Stimulated activated CD4-positive, alpha-beta T cell treated with anti-CD3 and anti-CD28 coated beads, Interleukin-12 subunit alpha, Interleukin-12 subunit beta, amount 100 ng/mL, for 4 hours (primary cell): ENCODE data around the gene BAIAP2.

Experiments
- DNase-seq: peaks from one replicate; pipeline ENCODE4 v3.0.0-alpha.2; 2020

BAIAP2 gene

DNA sequence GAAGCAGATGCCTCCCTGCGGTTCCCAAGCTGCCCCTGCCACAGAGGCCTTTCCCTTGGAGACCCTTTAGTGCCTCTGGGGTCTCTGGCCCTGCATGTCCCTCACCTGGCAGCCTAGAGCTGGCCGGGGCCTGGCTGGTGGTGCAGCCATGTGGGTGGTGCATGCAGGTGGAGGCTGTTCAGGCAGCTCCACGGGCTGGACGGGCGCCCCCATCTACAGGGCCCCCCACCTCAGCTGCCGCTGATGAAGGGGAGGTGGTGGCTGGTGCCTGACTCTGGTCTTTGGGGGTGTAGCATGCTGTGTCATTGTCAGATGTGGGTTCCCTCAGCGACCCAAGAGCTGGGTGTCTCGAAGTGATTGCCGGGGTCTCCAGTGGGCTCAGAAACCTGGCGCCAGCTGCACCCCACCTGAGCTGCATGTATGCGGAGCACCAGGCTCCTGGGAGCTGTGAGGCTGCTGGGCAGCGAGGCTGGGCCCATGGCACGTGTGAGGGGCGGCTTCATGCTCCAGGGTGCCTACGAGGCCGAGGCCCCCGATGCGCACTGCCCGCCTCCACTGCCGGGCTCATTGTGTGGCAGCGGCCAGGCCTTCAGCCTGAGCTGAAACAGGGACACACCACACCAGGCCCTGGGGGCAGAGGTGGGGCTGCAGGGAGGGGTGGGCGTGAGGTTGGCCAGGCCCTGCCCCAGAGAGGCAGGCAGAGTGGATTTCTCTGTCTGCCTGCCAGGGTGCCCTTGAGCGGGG is 57.0 kb downstream of the BAIAP2 start:
- DNase-seq: no peak

DNA sequence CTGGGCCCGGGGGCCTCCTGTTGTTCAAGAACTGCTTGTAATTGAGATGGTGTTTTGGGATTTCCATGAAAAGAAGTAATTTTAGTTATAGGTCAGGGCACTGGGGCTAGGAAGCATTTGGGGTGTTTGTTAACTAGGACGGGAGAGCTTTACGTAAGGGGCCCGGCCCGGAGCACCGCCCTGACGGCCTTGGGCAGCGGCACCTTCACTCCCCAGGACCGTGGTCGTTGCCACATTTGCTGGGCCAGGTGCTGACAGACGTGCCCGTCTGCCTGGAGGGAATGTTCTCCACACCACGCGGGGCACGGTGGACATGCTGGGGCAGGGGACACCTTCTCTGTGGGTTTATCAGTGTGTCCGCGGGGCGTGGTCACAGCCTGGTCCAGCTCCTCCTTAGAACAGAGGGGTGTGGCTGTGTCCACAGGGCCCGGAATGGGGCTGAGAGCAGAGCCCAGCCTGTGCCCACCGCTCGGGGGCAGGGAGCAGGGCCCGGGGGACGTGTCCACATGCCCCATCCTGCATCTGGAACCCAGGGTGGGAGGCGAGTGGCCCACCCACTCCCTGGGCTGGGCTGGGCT is 57.7 kb downstream of the BAIAP2 start:
- no peak for DNase-seq

DNA sequence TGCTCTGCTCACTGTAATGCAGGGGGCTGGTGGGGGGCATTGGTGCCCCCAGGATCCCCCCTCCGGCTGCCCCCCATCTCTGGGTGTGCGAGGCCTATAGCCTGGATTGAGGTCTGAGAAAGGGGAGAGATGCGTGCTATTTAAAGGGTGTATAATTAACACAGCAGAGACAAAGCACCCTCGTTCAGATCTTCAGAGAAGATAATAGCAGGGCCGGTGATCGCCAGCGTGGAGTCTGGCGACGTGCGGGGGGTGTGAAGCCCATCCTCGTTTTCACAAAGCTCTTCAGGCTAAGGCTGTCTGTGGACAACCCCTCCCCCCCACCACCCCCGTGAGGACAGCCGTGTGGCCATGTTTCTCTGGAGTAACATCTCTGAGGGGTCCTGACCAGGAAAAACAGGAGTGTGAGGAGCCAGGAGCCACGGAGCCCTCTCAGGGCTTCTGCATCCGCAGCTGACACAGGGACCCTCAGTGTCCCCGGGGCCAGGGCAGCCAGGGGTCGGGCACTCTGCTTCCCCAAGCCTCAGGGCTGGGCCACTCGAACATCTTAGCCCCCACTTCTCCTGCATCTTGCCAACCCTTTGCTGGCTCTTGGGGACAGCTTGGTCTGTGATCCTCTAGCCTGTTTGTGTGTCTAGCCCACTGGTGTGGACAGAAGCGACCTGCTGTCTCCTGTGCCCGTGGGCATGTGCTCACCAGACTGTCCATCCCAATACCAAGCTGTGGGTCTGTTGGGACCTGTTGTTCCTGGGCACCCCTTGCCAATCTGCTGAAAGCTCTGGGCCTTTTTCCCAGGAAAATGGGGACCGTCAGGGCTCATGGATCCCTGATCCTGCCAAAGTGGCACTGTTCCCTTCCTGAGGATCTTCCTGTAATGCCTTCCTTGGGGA is 58.9 kb downstream of the BAIAP2 start:
- no peak for DNase-seq

DNA sequence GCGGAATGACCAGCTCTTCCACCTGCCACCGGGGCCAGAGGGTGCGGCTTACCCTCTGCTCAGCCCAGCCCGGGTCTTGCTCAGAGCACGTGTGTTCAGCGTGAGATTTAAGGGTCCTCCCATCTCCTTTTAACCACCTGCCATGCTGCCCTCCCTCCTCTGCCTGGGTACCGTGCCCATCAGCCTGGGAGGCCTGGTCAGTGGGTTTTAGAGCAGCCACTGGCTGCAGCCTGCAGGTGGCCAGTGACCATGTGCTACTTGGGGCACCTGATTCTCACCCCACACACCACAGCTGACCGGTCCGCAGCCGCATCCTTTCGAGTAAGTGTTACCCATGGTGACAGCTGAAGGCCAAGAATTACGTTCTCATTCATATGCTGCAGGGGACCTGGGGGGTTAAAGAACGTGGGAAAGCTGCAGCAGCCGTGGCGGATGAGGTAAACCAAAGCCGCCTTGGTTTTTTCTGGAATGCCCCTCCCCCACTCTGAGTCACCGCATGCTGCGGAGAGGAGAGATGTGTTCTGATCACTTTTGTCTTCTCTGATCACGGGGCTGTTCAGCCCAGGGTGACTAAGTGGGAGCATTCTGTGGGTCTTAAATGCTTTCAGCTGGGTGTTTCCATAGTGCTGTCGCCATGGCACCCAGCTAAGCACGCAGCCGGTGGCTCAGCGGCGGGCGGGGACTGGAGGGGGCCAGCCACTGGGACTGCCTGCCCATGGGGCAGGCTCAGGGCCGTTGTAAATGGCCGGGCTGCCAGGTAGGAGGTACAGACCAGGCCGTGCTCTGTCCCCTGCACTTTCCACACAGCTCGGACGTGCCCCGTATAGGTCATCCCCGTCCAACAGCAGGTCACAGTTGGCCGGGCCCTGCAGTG is 59.8 kb downstream of the BAIAP2 start:
- peak; percentile 70 for DNase-seq

DNA sequence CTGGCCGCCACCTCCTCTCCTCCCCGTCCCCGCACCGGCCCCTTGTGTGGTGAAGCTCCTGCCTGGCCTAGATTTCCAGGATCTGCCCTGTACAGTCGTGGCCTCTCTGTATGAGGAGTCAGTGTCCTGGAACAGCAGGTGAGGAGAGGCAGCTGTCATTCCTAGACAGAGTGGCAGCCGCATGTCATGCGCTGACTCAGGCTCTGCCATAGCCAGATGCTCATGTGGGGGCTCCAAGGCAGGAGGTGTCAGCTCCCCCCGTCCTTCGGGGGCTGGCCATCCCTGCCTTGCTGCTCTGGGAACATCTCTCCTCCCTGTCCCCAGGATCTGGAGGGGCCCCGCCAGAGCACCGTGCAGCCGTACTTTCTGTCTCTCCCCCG is 60.4 kb downstream of the BAIAP2 start:
- DNase-seq: no peak

DNA sequence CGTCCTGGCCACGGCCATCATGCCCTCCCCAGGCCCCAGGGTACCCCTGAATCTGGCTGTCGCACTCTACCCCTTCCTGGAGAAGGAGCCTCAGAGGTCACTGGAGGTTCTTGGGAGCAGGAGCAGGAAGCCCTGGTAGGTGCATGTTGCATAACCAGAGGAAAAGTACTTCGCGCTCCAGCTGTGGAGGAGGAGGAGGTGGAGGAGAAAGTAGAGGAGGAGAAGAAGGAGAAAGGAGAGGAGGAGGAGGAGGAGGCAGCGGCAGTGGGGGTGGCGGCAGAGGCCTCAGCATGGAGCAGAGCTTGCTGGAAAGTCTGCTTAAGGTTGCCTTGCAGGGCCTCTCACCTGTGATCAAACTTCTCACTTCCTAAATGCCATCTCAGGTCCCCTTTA is 61.8 kb downstream of the BAIAP2 start:
- DNase-seq: no peak

DNA sequence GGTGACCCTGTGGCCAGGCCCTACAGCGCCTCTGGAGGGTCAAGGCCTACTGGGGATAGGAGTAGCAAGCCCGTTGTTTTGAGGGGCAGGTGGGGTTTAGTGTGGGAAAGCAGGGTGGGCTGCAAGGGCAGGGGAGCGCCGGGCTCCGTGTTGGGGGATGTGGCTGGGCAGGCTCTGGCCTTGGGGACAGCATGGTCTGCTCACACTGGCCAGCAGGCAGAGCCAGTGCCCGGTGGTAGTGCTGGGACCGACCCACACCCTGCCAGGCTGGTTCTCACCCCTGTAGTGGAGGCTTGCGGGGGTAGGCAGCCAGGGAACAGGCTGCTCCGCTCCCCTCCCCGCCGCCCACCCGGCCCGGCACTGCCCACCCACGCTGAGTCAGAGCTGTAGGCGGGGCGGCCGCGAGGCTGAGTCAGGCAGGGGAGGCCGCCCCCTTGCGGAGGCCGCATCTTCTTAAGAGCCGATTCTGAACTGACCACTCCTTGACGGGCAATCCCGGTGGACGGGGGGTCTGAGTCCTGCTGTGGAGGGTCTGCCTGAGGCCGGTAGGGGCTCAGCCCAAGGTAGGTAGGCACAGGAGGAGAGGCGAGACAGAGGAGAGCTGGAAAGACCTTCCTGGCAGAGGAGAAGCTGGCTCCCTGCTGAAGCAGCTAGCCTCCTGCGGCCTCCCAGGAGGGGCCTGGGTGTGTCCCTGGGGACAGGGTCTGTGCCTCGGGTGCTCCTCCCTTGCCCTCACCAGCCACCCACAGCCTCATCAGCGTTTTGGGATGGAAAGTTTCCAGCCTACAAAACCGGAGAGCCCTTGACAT is 62.4 kb downstream of the BAIAP2 start:
- DNase-seq: peak; percentile 55

DNA sequence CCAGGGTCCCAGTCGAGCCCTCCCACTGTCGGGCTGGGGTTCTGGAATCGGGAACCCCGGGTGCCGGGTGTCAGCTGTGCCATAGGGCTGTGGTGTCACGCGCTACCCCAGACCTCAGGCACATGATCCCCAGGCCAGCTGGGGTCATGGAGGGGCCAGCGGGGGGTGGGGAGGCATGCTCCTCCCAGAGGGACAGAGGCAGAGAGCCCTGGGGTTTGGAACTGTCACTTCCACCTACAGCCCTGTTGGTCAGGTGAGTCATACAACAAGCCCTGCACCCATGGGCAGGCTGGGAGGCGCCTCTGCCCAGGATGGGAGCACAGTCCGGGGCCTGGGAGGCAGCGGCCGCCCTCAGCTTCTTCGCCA is 63.0 kb downstream of the BAIAP2 start:
- no peak for DNase-seq

DNA sequence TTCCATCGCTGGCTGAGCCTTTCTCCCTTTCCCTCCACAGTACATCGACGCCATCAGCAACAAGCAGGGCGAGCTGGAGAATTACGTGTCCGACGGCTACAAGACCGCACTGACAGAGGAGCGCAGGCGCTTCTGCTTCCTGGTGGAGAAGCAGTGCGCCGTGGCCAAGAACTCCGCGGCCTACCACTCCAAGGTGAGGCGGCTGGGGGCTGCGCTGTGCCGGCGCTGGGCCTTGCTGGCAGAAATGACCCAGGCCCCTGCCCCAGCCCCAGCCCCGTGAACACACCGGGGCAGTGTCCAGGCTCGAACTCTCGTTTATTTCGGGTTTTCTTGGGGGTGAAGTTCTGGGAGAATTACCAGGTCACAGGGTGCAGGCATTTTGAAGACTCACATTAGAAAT is 64.9 kb downstream of the BAIAP2 start:
- no peak for DNase-seq

DNA sequence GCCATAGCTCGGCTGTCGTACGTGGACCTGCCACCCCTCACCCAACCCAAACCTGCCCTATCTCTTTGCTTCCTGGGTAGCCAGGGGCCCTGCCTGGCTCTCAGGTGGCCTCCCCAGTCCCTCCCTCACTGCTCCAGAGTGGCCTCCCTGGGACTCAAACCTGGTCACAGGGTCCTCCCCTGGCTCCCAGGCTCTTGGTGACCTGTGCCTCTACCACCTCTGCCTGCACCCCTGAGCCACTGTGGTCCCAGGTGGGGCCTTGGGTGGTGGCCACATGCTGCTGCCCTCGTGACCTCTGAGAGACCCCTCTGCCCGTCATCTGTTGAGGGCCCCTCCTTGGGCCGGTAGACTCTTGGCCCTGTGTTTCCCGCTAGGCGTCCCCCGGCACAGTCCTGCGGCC is 65.7 kb downstream of the BAIAP2 start:
- DNase-seq: no peak

DNA sequence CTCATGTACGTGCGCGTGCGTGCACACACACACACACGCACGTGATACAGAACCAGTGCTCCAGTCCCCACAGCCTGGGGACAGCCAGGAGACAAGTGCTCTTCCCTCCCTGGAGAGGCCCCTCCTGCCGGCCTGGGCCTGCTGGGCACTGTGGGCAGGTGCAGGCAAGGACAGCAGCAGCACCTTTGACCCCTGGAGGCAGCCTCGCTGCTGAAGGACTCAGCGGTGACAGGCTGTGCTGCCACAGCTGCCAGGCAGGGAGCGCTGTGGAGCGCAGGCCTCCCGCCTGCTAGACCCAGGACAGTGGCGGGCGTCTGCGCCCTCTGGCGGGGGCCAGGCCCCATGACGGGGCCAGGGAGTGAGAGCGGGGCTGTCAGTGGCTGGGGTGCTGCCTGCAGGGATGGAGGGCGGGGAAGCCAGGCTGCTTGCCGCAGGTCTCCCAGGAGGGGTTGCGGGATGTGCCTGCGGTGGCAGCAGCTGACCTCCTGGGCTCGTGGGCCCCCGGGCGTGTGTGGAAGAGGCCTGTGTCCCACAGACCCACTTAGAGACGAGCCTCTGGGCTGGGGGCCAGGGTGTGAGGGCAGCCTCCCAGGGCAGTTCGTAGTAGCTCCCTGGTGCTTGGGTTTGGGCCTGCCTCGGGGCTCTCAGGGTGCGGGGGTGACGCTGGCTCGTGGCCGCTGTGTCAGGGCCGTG is 66.8 kb downstream of the BAIAP2 start:
- peak; percentile 84 for DNase-seq

DNA sequence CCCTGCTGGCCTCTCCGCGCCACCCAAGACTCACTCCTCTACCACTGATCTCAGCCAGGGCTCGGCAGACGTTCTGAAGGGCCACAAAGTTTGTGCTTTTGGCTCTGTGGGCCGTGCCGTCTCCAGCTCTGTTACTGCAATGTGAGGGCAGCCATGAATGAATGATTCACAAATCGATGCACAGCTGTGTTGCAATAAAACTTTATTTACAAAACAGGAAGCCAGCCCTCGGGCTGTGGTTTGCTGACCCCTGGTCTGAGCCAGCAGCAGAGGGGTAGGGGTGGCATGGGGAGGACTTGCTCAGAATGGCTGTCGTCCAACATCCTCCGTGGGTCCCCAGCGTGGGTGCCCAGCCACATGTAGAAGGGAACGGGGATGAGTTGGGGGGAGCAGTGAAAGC is 67.4 kb downstream of the BAIAP2 start:
- no peak for DNase-seq

DNA sequence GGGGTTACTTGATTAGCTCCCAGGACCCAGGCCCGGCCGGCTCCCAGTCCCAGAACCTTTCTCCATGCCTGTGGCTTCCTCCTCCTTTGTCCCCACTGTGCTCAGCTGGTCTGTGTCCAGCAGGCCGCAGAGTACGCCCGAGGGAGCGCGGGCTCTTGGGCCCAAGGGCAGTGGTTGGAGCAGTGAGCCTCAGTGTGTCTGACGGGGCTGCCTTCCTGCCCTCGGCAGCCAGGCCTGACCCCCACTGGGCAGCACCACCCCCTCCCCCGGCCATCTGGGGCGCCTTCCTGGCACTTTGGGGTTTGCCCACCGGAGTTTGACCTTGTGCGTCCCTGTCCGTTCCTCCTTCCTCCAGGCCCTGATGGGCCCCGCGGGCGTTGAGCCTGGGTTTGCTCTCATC is 67.9 kb downstream of the BAIAP2 start:
- no peak for DNase-seq

DNA sequence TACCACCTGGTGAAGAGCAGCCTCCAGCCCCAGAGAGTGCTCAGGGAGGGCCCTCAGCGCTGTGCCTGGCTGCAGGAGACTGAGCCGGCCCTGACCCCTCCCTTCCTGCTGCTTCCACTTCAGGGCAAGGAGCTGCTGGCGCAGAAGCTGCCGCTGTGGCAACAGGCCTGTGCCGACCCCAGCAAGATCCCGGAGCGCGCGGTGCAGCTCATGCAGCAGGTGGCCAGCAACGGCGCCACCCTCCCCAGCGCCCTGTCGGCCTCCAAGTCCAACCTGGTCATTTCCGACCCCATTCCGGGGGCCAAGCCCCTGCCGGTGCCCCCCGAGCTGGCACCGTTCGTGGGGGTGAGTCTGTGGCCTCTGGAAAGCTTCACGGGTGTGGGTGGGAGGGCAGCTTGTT is 68.4 kb downstream of the BAIAP2 start:
- no peak for DNase-seq

DNA sequence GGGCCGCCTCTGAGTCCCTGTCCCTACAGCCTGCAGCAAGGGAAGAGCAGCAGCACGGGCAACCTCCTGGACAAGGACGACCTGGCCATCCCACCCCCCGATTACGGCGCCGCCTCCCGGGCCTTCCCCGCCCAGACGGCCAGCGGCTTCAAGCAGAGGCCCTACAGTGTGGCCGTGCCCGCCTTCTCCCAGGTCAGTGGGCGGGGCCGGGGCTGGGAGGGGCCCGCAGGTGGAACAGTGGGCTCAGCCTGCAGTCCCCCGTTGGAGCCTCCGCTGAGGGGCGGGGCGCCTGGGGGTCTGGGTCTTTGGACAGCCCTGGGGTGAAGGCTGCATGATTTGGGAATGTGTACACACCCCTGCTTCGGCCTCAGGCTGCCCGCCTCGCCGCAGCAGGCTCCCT is 71.8 kb downstream of the BAIAP2 start:
- no peak for DNase-seq

DNA sequence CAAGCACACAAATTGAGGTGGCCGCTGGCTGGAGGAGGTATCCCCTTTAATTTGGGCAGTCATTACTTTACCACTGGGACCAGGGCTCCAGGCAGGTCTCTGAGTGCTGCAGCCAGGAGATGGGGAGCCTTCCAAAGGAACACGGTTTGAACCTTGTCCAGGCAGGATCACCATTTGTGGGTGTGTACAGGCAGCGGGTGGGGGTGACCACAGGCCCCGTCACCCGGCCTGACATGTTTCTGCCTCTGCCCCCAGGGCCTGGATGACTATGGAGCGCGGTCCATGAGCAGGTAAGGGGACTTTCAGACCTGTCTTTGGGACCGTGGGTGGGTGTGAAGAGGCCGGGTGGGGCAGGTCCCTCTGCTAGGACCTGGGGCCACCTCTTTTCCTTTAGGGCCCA is 73.3 kb downstream of the BAIAP2 start:
- no peak for DNase-seq

DNA sequence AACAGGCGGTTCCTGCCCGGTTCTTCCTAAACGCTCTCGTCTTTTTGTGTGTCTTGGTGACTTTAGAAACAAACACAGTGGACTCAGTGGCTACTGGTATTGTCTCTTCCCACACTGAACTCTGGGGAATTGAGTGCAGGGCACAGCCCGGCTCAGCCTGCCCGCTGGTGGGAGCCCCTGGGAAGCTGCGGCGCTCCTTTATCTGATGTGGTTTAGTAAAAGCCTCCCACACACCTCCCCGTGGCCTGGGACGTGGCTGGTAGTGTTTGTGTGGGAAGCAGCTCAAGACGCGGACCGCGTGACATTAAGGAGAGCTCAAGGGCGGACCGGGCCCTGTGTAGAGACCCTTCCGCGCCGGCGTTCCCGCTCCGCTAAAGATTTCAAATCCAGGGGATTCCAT is 75.0 kb downstream of the BAIAP2 start:
- no peak for DNase-seq

DNA sequence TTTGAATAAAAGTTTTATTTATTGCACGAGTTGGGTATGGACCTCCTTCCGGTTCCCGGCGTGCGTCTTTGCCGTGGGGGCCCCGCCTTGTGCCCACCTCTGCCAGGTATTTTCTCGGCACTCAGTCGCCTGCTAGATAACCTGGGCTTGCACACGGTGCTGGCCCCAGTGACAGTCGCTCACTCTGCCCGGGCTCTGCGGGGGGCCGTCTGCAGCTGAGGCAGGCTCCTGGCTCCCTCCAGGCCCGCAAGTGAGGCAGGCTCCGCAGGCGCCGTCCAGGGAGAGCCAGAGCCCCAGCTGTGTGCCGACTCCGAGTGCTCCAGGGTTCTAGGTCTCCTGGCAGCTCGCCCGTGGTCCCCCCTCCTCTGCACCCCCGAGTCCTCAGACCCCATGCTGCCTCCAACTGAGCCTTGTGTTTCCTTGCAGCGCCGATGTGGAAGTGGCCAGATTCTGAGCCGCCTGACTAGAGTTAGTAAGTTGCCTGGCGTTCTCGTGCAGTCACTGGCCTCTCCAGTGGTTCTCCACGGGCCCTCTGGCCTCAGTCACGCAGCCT is 75.6 kb downstream of the BAIAP2 start:
- no peak for DNase-seq

DNA sequence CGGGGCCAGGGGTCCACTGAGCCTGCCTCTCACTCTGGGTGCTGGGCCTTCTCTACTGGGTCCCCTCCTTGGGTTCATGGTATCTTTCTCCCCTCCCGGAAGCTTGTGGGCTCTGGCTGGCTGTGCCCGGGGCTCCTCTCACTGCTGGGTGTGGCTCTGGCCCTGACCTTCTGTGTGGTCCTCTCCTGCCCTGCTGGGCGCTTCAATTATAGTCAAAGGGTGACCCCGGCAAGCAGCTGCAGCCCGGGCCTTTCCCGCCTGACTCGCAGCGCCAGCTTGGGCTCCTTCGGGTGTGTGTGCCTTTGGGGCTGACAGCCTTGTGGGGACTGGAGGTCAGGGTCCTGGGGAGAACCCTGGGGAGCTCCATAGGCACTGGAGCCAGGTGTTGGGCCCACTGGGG is 76.1 kb downstream of the BAIAP2 start:
- DNase-seq: no peak

DNA sequence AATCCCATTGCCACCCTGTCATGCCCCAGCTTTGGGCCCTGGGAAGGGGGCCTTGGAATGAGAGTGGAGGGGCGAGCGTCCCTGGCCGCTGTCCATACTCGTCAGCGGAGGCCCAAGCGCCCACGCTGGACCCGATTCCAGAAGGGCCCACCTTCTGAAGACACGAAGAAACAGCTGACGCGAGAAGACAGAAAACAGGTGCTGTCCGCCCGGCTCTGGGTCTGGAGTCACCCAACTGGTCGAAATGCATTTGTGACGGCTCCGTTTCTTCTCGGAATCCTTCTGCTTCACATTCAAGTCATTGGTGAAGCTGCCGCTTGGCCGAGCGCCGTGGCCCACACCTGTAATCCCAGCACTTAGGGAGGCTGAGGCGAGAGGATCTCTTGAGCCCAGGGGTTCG is 77.5 kb downstream of the BAIAP2 start:
- DNase-seq: no peak

DNA sequence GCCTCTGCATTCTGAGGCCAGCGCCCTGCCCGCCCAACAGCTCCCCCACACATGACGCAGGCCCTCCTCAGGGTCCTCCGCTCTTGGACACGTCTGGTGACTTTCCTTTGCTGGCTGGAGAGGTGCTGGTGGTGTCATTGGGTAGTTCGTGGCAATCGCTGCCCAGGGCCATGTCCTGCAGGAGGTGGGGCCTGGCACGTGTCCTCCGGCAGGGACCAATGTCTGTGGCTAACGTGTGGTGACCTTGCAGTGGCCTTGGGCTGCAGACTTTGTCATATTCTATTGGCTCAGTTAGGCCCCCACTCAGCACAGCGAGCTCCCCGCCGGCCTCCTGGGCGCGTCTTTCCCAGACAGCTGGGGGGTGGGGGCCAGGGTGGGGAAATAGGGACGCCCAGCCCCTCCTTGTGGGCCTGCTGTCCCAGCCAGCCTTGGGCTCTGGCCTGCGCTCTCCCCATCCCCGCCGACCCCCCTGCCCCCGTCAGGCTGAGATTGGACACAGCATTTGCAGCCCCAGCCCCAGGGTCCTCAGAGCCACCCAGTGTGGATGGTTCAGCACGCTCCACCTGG is 78.3 kb downstream of the BAIAP2 start:
- no peak for DNase-seq
